Stimulated activated CD8-positive, alpha-beta memory T cell treated with anti-CD3 and anti-CD28 coated beads, Interleukin-7, amount 100 ng/mL, for 1 hour (primary cell): Measurements from ENCODE around the gene RPAP2.

Experiments
- DNase-seq, 2 donors: peaks; one replicate each; pipeline ENCODE4 v3.0.0-alpha.2; 2020; ENCODE audit warnings: low read depth in 2 of 2

Gene RPAP2

GRCh38 chr1:92447033-92447681 is 148.3 kb downstream of the RPAP2 start:
- no peak for DNase-seq

- no peak for DNase-seq
Observed at GRCh38 chr1:92447976-92448375, 149.1 kb downstream of the RPAP2 start.
